Muscle of arm (tissue), 12 donors: Measurements from ENCODE around the gene CRYL1. TPM values are rescaled to one million over a fixed set of nuclear protein-coding genes. Genes with fewer than 3 reads are reported as not detected.

ENCODE experiments used
- DNase-seq: peaks from one replicate; pipeline ENCODE4 v3.0.0-alpha.2; 2013
- polyA plus RNA-seq, 12 donors: library from polyadenylated mRNA; unstranded; fragments of 120-200 nt; gene quantifications; one replicate each; pipeline ENCODE4 v1.2.1, GENCODE V29; 2013; ENCODE audit not compliant: insufficient read length in 12 of 12

The CRYL1 gene
- polyA plus RNA-seq, 12 donors, result 20.7 to 33.5 (median 25.2) TPM; not detected in 1

- no peak for DNase-seq
These were observed 18.7 kb upstream of the CRYL1 start for GRCh38 chr13:20544201-20544923.

- no peak for DNase-seq
These were observed 11.3 kb upstream of the CRYL1 start for GRCh38 chr13:20536992-20537391.

GRCh38 chr13:20534038-20534608, 8.5 kb upstream of the CRYL1 start:
- DNase-seq, result no peak

GRCh38 chr13:20528452-20528851, 2.8 kb upstream of the CRYL1 start:
- DNase-seq, result no peak

- DNase-seq, result no peak
These were observed 1.0 kb upstream of the CRYL1 start for GRCh38 chr13:20526664-20527063.

- no peak for DNase-seq
These were observed 485 bp downstream of the CRYL1 start for GRCh38 chr13:20525144-20525600.

- no peak for DNase-seq
These were observed 4.1 kb downstream of the CRYL1 start for GRCh38 chr13:20521364-20522115.

GRCh38 chr13:20519875-20520274, 5.8 kb downstream of the CRYL1 start:
- no peak for DNase-seq

- DNase-seq, result peak; percentile 81
These were observed 7.0 kb downstream of the CRYL1 start for GRCh38 chr13:20518660-20519100.

GRCh38 chr13:20514866-20515265, 10.8 kb downstream of the CRYL1 start:
- no peak for DNase-seq

GRCh38 chr13:20513466-20513995, 12.1 kb downstream of the CRYL1 start:
- DNase-seq, result no peak

- DNase-seq, result no peak
These were observed 13.5 kb downstream of the CRYL1 start for GRCh38 chr13:20512042-20512683.

- no peak for DNase-seq
These were observed 19.0 kb downstream of the CRYL1 start for GRCh38 chr13:20506696-20507095.

- no peak for DNase-seq
These were observed 20.0 kb downstream of the CRYL1 start for GRCh38 chr13:20505405-20506366.

- no peak for DNase-seq
These were observed 22.3 kb downstream of the CRYL1 start for GRCh38 chr13:20503088-20504083.

GRCh38 chr13:20501592-20501991, 24.1 kb downstream of the CRYL1 start:
- no peak for DNase-seq

GRCh38 chr13:20501120-20501519, 24.5 kb downstream of the CRYL1 start:
- no peak for DNase-seq

- no peak for DNase-seq
These were observed 25.7 kb downstream of the CRYL1 start for GRCh38 chr13:20499986-20500385.

- DNase-seq, result no peak
These were observed 27.0 kb downstream of the CRYL1 start for GRCh38 chr13:20498659-20499058.
